SK-N-SH treated with all-trans-retinoic acid at 6 μM for 48 hours (cell line): Measurements from ENCODE around the gene SURF1.

Experiments used
- ATAC-seq: fragments of 200-7000 bp; cut with Tn5 transposase; 3 replicates; pipeline ENCODE4 v1.9.1; 2020; ENCODE audit warnings: mild to moderate bottlenecking, moderate library complexity
- ARNTL ChIP-seq: fragments of 450-650 bp; formaldehyde crosslinking; IDR thresholded peaks from 2 replicates; pipeline ENCODE4 v1.5.0; 2020; ENCODE audit warnings: low read depth, mild to moderate bottlenecking, moderate library complexity, borderline replicate concordance
- BACH2 ChIP-seq: fragments of 250-450 bp; sonication (Bioruptor Pico); IDR thresholded peaks from 2 replicates; pipeline ENCODE4 v1.9.0; 2021; ENCODE audit warnings: mild to moderate bottlenecking, borderline replicate concordance
- CREB5 ChIP-seq: fragments of 250-450 bp; sonication (Bioruptor Pico); IDR thresholded peaks from 2 replicates; pipeline ENCODE4 v1.5.1; 2020; ENCODE audit warnings: low read depth, mild to moderate bottlenecking, moderate library complexity
- CSDC2 ChIP-seq: fragments of 250-450 bp; sonication (Bioruptor Pico); IDR thresholded peaks from 2 replicates; pipeline ENCODE4 v1.5.0; 2020; ENCODE audit warnings: mild to moderate bottlenecking, moderate library complexity
- CSRNP3 ChIP-seq: fragments of 250-450 bp; sonication (Bioruptor Pico); IDR thresholded peaks from 2 replicates; pipeline ENCODE4 v1.5.1; 2021; ENCODE audit warnings: mild to moderate bottlenecking, moderate library complexity
- ESRRG ChIP-seq: fragments of 250-450 bp; sonication (Bioruptor Pico); IDR thresholded peaks from 2 replicates; pipeline ENCODE4 v1.6.1; 2021; ENCODE audit warnings: mild to moderate bottlenecking
- ISL1 ChIP-seq: fragments of 250-450 bp; sonication (Bioruptor Pico); IDR thresholded peaks from 2 replicates; pipeline ENCODE4 v2.1.2; 2022; ENCODE audit warnings: mild to moderate bottlenecking, moderate library complexity
- OSR1 ChIP-seq: fragments of 250-450 bp; sonication (Bioruptor Pico); IDR thresholded peaks from 2 replicates; pipeline ENCODE4 v1.8.0; 2022; ENCODE audit warnings: moderate library complexity, mild to moderate bottlenecking, inconsistent platforms
- PATZ1 ChIP-seq: fragments of 250-450 bp; sonication (Bioruptor Pico); IDR thresholded peaks from 2 replicates; pipeline ENCODE4 v1.8.0; 2020; ENCODE audit warnings: mild to moderate bottlenecking, moderate library complexity, borderline replicate concordance
- POU6F1 ChIP-seq: fragments of 250-450 bp; sonication (Bioruptor Pico); IDR thresholded peaks from 2 replicates; pipeline ENCODE4 v1.8.0; 2021; ENCODE audit warnings: low read depth, mild to moderate bottlenecking, moderate library complexity, borderline replicate concordance
- PPARA ChIP-seq: fragments of 250-450 bp; sonication (Bioruptor Pico); IDR thresholded peaks from 2 replicates; pipeline ENCODE4 v1.5.0; 2020; ENCODE audit warnings: mild to moderate bottlenecking, borderline replicate concordance
- RARB ChIP-seq: fragments of 250-450 bp; sonication (Bioruptor Pico); IDR thresholded peaks from 2 replicates; pipeline ENCODE4 v1.8.0; 2021; ENCODE audit warnings: mild to moderate bottlenecking, moderate library complexity
- SNAI2 ChIP-seq: fragments of 250-450 bp; sonication (Bioruptor Pico); IDR thresholded peaks from 2 replicates; pipeline ENCODE4 v1.5.0; 2020; ENCODE audit warnings: mild to moderate bottlenecking, moderate library complexity
- TOX ChIP-seq: fragments of 250-450 bp; sonication (Bioruptor Pico); IDR thresholded peaks from 2 replicates; pipeline ENCODE4 v1.8.0; 2021; ENCODE audit warnings: mild to moderate bottlenecking, moderate library complexity, borderline replicate concordance
- ZC3H10 ChIP-seq: fragments of 250-450 bp; sonication (Bioruptor Pico); IDR thresholded peaks from 2 replicates; pipeline ENCODE4 v1.5.1; 2021; ENCODE audit warnings: mild to moderate bottlenecking, moderate library complexity
- ZFP3 ChIP-seq: fragments of 250-450 bp; sonication (Bioruptor Pico); IDR thresholded peaks from 2 replicates; pipeline ENCODE4 v1.5.0; 2020; ENCODE audit warnings: mild to moderate bottlenecking, moderate library complexity
- ZFP30 ChIP-seq: fragments of 450-650 bp; formaldehyde crosslinking; IDR thresholded peaks from 2 replicates; pipeline ENCODE4 v1.5.0; 2022; ENCODE audit warnings: mild to moderate bottlenecking, moderate library complexity
- ZNF565 ChIP-seq: fragments of 450-650 bp; formaldehyde crosslinking; conservative IDR thresholded peaks from 2 replicates; pipeline ENCODE4 v1.5.0; 2020; ENCODE audit warnings: low read depth, mild to moderate bottlenecking, moderate library complexity
- ZNF70 ChIP-seq: fragments of 450-650 bp; formaldehyde crosslinking; IDR thresholded peaks from 2 replicates; pipeline ENCODE4 v1.5.0; 2020; ENCODE audit warnings: mild to moderate bottlenecking, moderate library complexity
- ZNF8 ChIP-seq: fragments of 450-650 bp; formaldehyde crosslinking; IDR thresholded peaks from 2 replicates; pipeline ENCODE4 v1.5.0; 2020; ENCODE audit warnings: mild to moderate bottlenecking, moderate library complexity

The SURF1 gene

GRCh38 chr9:133404454-133405002 lies 48.2 kb upstream of the SURF1 start:
- TF ChIP-seq CSDC2 (CRISPR knock-in tag), result no peak
- no peak for TF ChIP-seq BACH2 (CRISPR knock-in tag)
- no peak for TF ChIP-seq ZFP30 (CRISPR knock-in tag)
- TF ChIP-seq OSR1, result no peak
- no peak for TF ChIP-seq ARNTL (CRISPR knock-in tag)
- no peak for TF ChIP-seq ZNF8 (CRISPR knock-in tag)
- TF ChIP-seq ZFP3 (CRISPR knock-in tag), result no peak
- TF ChIP-seq CSRNP3 (CRISPR knock-in tag), result no peak
- no peak for TF ChIP-seq ZNF70 (CRISPR knock-in tag)
- no peak for ATAC-seq

GRCh38 chr9:133403766-133404453 lies 47.6 kb upstream of the SURF1 start:
- ATAC-seq, result no peak; the same call in 2 of the 3 replicates
- no peak for TF ChIP-seq ZFP30 (CRISPR knock-in tag)
- TF ChIP-seq PATZ1 (CRISPR knock-in tag), result no peak
- no peak for TF ChIP-seq ZNF8 (CRISPR knock-in tag)
- TF ChIP-seq RARB (CRISPR knock-in tag), result no peak
- TF ChIP-seq ISL1 (CRISPR knock-in tag), result no peak
- no peak for TF ChIP-seq TOX

GRCh38 chr9:133402689-133403088 lies 46.4 kb upstream of the SURF1 start:
- ATAC-seq, result no peak
- TF ChIP-seq POU6F1 (CRISPR knock-in tag) (no peak), ZNF565 (CRISPR knock-in tag) (no peak), ZFP30 (CRISPR knock-in tag) (no peak), CSRNP3 (CRISPR knock-in tag) (no peak), CSDC2 (CRISPR knock-in tag) (no peak), BACH2 (CRISPR knock-in tag) (no peak), ZNF70 (CRISPR knock-in tag) (no peak), ZFP3 (CRISPR knock-in tag) (no peak), PPARA (no peak), OSR1 (no peak), SNAI2 (no peak), ESRRG (no peak), PATZ1 (CRISPR knock-in tag) (no peak), ZNF8 (CRISPR knock-in tag) (no peak), ZC3H10 (no peak), TOX (no peak), CREB5 (CRISPR knock-in tag) (no peak), ISL1 (CRISPR knock-in tag) (no peak)
